Daoy (cell line): ENCODE measurements around the gene PLXNC1. TPM values are rescaled to one million over a fixed set of nuclear protein-coding genes. Genes with fewer than 3 reads are reported as not detected.

Experiments used
- DNase-seq: peaks from one replicate; pipeline ENCODE4 v3.0.0-alpha.2; 2015; ENCODE audit warnings: low read depth
- total RNA-seq: library from RNA; depleted of rRNA; stranded (reverse); fragments of >200 nt; shearing (Covaris generic); gene quantifications from 2 replicates; pipeline ENCODE4 v1.2.3, GENCODE V29; 2014

The PLXNC1 gene
- total RNA-seq, 1 experiment from 2014 or later = 2.1 TPM

DNA sequence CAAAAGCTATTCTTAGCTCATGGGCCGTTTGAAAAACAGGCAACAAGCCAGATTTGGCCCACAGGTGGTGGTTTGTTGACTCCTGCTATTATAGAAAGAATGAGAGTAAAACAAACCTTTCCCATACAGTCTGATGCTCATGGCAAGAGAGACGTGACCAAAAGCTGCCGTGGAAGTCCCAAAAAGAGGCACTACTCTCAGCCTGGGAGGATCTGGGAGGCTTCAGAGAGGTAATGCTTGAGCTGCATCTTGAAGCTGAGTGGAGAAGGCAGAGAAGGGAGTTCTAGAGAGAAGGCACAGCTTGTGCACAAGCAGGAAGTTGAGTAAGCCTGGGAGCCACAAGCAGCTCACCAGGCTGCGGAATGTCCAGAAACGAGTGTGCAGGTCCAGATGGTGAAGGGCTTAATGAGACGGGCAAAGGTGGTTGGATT lies 9.6 kb downstream of the PLXNC1 start:
- DNase-seq = no peak

DNA sequence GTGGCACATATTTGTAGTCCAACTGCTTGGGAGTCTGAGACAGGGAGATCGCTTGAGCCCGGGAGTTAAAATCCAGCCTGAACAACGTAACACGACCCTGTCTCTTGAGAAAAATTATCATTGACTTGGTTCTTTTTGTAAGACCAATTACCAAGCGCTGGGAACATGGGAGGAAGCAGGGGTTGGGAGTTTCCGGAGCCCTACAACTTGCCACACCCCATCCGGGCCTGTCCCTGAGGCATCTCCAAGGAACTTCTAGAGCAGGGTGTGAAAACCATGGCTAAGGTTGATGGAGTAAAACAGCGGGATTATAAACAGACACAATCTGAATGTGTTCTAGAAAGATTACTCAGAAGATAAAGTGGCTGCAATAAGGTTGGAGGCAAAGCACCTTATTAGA lies 10.3 kb downstream of the PLXNC1 start:
- DNase-seq = no peak

DNA sequence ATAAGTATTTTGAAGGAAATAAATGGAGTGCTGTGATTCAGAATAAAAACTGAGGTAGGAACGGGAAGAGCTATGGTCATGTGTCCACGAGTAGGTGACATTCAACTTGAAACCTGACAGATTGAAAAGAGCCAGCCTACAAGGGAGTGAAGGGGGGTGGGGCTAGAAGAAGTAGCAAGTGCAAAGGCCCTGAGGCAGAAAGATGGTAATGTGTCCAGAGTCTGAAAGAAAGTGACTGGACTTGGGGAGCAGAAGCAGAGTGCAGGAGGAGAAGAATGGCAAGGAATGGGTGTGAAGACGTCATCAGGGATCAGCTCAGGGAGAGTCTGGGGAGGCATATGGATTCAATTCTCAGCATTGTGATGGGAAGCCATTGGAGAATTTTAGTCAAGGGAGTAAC lies 13.7 kb downstream of the PLXNC1 start:
- DNase-seq = no peak

DNA sequence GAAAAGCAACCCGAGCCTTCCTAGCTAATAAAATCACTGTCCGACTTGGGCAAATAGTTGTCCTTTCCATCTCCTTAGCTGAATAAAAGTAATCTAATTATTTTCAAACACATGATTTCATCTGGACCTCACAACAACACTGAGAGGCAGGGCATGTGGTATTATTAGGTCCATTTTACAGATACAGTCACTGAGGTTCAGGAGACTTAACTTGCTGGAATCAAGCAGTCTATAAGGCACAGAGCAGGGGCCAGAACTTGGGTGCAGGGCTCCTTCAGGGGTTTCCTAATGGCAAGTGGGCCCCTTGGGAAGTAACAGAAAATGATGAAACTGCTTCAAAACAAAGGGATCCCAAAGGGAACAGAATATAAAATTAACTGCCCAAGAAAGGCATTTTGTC lies 15.5 kb downstream of the PLXNC1 start:
- no peak for DNase-seq

DNA sequence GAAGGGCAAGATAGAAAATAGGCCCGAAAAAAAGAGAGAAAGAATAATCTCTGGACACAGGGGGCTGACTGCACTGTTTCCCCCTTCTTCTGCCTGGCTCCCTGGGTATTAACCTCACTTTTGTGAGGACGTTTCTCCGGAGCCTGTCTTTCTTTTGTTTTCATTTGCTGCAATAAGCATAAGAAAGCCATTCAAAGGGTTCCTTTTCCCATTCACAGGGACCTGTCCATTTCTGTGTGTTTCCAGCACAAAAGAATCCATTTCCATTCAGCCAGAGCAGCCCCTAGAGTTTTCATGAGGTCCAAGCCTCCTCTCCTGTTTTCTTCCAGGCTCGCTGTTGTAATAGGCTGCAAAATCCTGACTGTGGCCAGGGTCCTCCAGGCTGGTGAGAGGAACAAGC lies 16.8 kb downstream of the PLXNC1 start:
- no peak for DNase-seq

DNA sequence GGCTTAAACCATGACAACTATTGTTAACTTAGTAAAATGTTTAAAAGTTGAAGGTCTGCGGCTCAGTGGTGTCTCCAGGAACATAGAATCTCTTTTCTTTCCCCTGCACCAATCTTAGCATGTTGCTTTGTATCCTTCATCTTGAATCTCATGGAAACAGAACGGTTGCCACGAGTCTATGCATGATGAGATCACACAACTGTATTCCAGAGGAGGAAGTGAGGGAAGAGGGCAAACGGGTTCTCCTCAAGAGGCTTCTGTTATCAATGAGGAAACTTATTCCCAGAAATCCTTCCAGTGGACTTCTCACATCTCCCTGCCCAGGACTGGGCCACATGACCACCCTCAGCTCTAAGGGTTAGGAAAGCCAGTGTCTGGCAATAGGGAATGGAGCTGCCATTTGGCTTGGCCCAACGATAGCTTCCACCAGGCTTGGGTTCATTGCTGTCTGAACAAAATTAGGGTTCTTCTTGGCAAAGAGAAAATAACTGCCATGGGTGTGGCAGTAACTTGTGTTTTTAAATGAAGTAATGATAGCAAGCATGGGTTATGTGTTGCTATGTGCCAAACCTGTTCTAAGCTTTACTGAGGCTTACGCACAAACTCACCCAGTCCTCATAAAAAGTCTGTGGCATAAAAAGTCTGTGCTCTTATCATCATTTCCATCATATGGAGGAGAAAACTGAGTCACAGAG lies 17.4 kb downstream of the PLXNC1 start:
- no peak for DNase-seq

DNA sequence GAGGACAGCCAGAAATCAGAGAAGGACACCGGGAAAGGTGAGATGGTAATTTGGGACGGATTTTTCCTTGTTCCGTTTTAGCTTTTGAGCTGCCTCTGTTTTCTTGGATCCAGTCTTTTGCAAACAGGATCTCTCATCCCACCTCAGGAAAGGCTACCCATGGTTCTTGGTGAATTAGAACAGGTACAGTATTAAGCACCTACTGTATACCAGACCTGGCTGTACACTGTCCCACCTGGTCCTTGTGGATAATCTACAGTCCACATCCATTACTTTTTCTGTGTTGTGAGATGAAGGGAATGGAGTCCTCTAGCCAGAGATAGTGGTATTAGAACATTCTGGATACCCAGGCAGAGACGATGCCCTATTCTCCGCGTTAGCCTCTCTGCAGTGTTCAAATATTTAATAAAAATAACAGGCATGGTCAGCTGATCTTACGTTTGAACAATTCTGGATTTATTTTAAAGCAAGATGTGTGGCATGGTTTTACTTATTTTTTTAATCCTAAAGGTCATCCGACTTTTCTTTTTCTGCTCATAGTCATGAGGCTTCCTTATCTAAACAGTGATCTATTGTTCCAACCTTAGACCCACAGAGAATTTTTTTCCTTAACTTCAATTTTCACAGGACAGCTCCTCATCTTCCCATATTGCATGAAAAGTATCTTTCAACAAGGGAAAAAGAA lies 18.8 kb downstream of the PLXNC1 start:
- no peak for DNase-seq

DNA sequence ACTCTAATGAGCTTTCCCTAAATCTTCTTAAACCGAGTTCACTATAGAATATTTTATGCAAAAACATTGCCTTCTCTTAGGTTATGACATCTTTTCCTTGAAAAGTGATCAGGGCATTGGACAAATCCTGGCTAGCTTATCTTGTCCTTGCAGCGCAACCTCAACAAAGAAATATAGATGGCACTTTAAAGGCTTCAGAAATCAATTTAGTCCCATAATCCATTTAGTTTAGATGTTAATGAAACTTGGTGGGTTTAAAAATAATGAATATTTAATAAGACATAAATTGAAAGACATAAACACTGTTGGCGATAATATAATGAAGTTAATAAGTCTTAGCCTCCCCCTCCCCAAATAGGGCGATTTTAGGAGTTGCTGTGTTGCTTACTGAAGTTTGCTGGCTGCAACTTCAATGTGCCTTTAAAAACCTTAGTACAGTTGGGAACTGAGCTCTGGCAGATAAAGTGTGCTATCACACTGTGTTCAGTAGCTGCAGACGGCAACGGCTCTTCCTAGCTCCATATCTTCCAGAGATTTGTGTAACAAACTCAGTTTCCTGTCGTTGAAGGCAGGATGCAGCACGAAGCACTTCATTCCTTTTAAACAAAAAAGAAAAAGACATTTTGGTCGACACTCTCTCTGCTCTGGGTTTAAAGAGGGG lies 19.5 kb downstream of the PLXNC1 start:
- no peak for DNase-seq

DNA sequence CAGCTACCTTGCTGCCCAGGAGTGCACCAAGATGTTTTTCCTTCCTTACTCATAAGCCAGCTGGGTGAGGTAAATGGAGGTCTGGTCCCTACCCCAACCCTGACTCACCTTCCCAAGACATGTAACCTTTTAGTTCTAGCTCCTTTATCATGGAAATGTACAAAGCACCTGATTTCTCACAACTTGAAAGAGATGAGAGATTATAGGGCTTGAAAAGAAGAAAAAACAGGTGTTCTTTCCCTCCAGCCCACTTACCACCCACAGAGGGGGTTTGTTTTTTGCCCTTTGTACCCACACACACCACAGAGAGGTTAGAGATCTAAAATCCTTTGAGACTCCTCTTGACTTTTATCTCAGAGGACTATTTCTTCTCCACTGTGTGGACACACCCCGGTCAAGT lies 21.1 kb downstream of the PLXNC1 start:
- no peak for DNase-seq

DNA sequence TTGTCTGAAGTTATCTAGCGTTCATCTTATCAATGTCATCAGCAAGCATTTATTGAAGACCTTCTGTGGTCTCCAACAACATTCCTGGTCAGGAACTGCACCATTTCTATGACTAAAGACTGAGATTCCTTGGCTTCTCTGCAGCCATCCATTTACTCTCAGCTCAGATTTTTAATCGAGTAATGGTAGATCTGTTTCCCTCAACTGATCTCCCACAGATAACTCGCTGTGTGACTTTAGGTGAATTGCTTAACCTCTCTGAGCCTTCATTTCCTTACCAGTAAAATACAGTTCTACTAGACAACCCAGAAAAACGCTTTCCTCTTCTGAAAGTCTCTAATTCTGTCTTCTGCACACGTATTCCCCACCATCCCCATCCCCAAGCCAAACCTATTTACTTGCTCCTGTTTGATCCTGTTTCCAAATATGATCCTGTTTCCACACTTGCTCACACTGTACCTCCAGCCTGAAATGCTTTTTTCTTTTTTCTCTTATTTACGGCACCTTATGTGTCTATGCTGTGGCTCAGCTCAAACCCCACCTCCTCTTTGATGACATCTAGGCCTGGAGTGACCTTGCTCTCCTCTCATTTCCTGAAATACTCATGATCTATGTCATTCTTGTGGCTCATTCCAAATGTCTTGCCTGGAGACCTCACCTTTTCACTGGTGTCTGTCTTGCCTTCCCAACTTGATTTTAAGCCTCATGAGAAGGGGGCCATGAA lies 21.8 kb downstream of the PLXNC1 start:
- DNase-seq = no peak

DNA sequence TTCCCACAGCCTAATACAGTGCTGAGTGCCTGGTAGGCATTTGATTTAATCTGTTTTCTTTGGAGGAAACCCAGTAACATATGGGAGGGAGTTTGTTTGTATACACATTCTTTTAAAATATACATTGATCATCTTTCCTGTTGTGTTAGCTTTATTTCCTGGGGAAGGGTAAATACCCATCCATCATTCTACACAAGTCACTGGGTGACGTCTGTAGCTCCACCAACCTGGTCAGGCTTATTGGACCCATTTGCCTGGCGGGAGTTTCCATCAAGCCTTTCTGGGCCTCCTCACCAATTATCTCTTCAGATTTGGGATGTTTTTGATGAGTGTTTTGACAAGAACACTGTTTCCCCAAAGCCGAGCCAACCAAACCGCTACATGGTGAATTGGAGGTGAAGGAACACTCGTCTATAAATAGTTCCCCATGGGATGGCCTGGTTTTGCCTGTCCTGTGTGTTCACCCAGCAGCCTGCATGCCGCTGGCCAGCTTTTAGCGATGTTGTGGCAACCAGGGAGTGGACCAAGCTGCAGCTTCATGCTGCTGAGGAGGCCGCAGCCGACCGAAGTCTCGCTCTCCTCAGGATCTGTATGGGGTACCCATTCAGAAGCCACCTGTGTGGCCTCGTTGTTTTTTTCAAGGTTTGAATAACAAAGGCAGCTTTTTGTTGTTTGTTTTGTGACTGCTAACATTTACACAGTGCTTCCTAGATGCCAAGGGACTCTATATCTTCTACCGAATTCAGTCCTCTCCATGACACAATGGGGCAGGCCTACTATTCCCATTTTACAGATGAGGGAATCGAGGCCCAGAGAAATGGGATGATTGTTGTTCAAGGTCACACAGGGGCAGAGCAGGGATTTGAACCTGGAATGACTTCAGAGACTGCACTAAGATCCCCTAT lies 22.6 kb downstream of the PLXNC1 start:
- DNase-seq = no peak

DNA sequence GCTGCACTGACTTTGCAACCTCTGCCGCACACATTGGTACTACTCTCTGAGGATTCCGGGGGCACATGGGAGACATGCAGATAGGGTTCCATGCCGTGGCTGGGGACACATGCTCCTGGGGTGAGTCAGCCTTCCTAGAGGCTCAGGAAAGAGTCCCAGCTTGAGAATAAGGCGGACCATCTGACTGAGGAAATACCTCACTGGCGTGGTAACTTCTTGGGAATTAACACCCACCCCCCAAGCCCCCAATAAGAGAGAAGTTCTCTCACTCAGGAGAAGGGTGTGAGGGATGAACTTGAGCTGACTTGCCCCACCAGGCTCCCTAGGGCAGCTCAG lies 23.2 kb downstream of the PLXNC1 start:
- DNase-seq = peak; percentile 75

DNA sequence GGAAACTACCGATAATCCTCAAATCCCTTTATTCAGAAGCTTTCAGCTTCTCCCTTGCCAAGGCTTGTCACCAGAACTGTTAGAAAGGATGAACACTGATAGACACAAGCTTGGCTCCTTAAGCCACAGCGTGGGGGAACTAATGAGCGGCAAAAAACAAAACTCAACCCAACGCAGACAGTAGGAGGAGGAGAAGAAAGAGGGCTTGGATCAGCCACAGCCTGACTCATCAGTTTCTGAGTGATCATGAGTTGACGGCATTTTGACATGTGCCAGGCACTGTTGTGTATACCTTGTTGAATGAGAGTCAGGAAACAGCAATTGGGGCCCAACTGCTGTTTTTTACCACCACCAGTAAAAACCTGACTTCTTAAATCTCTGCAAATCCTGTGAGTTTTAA lies 23.7 kb downstream of the PLXNC1 start:
- DNase-seq = peak; percentile 67

DNA sequence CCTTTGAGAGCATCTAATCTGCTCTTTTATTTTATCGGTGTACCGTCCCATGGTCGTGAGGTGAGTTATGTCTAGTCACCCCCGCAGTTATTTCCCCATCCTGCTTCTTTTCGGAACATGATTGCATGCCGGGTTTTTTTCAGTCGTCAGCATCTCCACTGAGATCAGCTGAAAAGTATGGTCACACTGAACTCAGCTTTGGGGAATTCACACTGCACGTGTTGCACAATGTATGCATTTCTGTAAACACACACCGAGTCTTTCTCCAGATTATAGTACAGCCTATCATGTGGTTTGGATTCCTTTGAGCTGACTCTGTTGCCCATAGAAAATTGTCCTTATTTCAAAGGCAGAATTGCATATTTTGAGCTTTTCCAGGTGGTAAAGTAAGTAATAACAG lies 24.6 kb downstream of the PLXNC1 start:
- DNase-seq = peak; percentile 83

DNA sequence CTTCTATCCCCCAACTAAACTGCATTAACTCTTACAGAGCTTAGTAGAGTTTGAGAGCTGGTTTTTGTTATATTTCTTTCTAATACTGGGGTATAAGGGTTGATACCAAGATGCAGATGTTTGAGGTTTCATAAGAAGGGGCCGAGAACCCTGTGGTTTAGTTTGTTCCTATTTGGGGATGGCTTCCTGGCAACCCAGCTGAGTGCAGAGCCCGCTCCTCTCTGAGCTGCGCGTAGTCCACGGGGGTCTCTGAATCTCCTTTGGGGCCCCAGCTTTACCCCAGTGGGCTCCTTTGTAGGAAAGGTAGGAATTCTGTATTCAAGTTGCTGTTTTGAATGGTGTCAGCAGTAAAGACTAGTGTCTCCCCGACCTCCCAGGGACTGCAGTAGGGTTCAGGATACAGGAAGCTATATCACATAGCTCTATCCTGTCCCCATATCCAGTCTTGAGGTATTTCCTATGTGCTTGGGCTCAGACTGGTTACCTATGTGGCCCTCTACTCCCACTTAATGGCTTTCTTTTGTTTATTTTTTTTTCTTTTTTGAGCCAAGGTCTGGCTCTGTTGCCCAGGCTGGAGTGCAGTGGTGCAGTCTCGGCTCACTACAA lies 25.4 kb downstream of the PLXNC1 start:
- no peak for DNase-seq

DNA sequence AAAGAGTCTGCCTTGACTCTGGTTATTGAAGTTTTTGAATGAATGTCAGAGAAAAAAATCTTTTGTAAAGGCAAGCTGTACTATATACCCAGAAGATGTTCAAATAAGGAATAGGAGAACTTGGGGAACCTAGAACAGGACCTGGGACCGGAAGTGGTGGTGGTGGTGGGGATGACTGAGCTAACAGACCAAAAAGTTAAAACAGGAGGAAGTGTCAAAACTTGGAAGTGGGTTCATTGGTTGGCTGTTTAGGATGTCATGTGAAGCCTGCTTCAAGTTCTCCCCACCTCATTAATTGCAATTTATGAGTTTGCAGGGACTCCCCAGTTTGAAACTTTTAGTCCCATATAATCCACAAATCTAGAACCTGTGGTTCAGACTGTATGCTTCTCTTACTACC lies 26.2 kb downstream of the PLXNC1 start:
- no peak for DNase-seq

DNA sequence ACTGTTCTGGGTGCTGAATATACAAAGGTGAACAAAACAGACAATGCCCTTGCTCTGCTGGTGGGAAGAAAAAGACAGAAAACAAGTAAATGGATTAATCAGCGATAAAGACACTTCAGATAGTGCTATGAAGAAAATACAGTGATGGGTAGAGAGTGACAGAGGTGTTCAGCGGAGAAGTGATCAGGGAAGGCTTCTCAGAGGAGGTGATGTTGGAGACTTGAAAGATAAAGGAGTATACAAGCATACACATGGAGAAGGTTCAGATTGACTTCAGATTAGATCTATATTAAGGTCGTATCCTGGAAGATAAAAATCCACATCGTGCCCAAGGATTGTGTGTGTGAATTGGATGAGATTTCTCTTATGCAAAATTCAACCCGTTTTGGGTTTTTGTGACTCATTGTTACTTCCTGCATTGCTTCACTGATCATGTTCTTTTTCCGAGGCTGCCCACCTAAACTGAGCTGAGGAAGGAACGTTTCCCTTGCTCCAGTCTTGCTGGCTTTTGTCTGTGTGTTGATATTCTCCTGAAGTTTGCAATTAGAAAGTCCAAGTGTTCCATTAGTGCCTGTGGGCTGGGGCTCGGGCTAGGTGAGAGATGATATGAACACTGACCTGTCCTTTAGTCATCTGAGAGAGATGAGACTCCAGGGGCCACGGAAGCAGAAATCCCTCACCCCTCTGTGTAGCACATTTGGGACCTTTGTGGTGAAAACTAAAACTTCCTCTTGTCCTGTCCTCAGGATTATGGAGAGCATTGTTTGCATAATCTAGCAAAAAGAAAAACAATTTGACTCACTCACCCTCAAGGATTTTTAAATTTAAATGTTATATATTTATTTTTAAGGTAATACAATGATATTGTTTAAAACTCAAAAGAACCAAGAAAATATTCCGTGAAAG lies 27.6 kb downstream of the PLXNC1 start:
- peak; percentile 17 for DNase-seq

DNA sequence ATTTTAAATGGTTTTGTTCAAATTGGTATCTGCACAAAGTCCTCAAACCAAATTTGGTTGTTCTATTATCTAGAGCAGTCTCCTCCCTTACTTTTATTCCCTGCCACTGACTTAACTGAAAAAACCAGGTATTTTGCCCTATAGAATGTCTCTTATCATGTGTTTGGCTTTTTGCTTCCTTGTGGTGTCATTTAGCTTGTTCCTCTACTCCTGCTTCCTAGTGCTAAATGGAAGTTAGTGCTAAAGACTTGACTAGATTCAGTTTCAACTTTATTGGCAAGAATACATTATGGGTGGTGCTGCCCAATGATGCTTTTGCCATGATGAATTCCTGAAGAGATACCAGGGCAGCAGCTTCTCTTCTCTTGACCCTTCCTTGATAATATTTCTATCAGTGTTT lies 29.7 kb downstream of the PLXNC1 start:
- DNase-seq = no peak

DNA sequence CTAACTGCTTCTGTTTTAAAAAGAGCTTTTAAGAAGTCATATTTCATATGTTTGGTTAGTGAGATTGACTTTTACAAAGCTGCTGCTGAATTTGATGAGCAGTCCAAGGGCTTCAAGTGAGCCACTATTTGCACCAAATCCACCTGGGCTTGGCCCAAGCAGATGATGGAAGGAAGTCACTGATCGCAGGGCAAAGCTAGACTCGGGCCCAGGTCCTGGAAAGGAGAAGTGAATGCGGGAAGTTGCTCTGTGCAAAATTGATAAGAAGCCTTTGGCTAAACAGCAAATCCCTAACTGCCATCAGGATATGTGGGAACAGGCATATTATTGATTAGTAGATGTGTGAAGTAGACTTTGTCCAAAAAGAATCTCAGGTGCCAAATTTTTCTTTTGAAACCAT lies 30.5 kb downstream of the PLXNC1 start:
- no peak for DNase-seq

DNA sequence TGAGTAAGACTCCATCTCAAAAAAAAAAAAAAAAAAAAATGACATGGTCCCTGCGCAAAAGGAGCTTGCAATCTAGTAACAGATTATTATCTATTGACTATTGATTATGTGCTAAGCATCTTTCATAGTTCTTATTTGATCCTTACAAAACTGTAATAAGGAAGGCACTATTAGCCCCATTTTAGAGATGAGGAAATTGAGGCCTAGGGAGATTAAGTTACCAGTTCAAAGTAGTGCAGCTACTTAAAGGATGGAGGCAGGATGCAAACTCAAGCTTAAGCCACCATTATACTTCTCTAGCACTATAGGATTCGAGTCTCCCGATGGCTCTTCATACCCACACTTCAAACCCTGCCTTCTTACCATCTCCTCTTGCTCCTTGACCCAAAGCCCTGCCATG lies 31.3 kb downstream of the PLXNC1 start:
- no peak for DNase-seq
